ENCODE results near the gene DAAM1.

Gene DAAM1

DNA sequence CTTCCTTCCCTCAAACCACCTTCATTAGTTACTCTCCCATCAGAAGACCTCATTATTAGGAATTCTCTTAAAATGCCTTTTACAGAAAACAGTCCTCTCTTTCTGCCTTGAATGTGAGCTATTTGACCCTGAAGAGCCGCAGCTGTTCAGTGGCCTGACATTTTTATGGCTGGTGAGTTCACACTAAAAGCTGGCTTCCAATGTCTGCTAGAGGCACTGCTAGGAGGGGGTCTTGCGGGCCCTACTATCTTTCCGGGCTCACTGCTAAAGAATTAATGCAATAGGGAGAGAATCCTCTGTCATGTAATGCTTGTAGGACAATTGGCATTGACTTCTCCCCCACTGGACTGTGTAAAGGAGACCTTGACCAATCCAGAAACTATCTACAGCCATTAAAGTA is 189.0 kb downstream of the DAAM1 start:
- H3K4me3 Mint-ChIP-seq: no peak overlapping the region
- H3K27me3 Mint-ChIP-seq: peaks cover 8% of the 10 kb centered on the region
- H3K4me1 Mint-ChIP-seq: no peaks in the 10 kb centered on the region
- no peak overlapping the region for H3K27ac Mint-ChIP-seq
- H3K9me3 Mint-ChIP-seq: no peaks in the 10 kb centered on the region
- peaks cover 2% of the 10 kb centered on the region for H3K36me3 Mint-ChIP-seq

DNA sequence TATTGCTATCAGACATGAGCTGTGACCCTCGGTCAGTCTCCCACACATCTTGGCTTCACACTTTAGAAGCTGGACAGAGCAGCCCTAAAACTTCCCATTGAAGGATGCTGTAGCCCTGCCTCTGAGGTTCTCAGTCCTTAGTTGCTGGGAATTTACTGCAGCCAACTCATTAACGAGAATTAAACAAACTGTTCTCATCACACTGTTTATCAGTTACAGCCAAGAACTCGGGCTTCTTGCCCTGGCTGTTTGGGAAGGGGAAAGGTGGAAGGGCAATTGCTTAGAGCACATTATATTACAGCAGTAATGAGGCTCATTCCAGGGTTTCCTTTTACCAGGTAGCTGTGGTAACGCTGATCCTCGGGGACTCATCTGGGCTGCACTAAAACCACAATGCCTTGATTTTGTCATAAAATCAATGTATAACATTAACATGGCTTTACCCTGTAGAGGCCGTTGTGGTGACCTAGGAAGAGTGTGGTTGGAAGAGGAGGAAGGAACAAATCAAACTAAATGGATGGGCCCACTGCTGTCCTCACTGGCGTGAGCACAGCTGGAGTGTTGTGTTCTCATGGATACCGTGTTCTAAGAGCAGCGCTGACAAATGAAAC is 189.6 kb downstream of the DAAM1 start:
- peaks cover 2% of the 10 kb centered on the region for H3K36me3 Mint-ChIP-seq
- H3K9me3 Mint-ChIP-seq: no peaks in the 10 kb centered on the region
- no peaks in the 10 kb centered on the region for H3K4me1 Mint-ChIP-seq
- no peak overlapping the region for H3K27ac Mint-ChIP-seq
- H3K27me3 Mint-ChIP-seq: peaks cover 8% of the 10 kb centered on the region
- H3K4me3 Mint-ChIP-seq: no peak overlapping the region

DNA sequence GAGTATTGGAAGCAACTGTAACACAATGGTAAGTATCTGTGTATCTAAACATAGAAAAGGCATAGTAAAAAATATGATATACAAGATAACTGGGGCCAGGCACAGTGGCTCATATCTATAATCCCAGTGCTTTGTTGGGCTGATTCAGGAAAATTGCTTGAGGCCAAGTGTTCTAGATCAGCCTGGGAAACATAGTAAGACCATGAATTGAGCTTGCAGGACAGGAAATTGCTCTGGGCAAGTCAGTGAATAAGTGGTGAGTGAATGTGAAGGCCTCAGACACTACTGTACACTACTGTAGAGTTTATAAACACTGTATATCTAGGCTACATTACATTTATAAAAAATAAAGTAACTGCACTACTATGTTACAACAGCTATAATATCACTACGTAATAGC is 201.5 kb downstream of the DAAM1 start:
- no peak overlapping the region for H3K4me3 Mint-ChIP-seq
- no peaks in the 10 kb centered on the region for H3K36me3 Mint-ChIP-seq
- H3K9me3 Mint-ChIP-seq: peaks cover 7% of the 10 kb centered on the region
- H3K27me3 Mint-ChIP-seq: peaks cover 13% of the 10 kb centered on the region
- H3K27ac Mint-ChIP-seq: no peak overlapping the region
- no peaks in the 10 kb centered on the region for H3K4me1 Mint-ChIP-seq

DNA sequence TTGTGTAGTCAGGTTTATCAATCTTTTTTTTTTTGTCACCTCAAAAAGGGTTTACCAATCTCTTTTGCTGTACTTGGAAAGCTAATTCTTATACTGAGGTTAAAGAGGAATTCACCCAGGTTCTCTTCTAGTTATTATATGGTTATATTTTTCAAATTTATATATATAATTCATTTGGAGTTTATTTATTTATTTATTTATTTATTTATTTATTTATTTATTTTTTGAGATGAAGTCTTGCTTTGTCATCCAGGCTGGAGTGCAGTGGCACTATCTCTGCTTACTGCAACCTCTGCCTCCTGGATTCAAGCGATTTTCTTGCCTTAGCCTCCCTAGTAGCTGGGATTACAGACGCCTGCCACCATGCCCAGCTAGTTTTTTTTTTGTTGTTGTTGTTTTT is 202.9 kb downstream of the DAAM1 start:
- Mint-ChIP-seq H3K9me3 (no peaks in the 10 kb centered on the region), H3K4me3 (no peak overlapping the region), H3K27me3 (peaks cover 9% of the 10 kb centered on the region), H3K27ac (no peak overlapping the region), H3K4me1 (no peaks in the 10 kb centered on the region), H3K36me3 (no peaks in the 10 kb centered on the region)

DNA sequence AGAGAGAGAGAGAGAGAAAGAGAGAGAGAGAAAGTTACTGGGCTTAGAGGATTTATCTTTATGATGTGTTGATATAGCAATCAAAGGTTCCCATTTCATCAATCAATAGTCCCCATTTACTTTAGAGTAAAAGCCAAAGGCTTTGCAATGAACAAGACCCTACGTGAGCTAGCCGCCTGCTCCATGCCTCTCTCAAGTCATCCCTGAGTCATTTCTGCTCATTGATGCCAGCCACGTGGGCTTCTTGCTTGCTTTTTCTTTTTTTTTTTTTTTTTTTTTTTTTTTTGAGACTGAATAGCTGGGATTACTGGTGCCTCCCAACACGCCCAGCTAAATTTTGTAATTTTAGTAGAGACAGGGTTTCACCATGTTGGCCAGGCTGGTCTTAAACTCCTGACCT is 205.8 kb downstream of the DAAM1 start:
- Mint-ChIP-seq H3K36me3 (no peaks in the 10 kb centered on the region), H3K4me1 (peaks cover 10% of the 10 kb centered on the region), H3K27me3 (peaks cover 8% of the 10 kb centered on the region), H3K4me3 (no peak overlapping the region), H3K9me3 (no peaks in the 10 kb centered on the region), H3K27ac (no peak overlapping the region)

DNA sequence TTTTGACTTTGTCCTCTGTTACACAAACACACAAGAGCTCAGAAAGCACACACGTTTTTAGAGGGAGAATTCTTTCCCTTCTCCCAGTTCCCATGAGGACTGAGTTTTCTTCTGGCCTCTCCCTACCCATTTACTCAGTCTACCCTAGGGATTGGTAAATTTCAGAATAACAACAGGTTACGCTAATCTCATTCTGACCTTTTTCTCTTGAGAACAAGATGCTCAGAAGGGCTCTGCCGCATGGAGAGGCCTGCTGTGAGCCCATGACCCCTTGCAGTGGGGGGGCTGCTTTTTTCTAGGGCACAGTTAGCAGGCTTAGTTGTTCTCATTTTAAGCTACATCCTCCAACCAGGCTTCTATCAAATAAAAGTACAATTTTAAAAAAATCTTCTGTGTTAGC is 207.2 kb downstream of the DAAM1 start:
- Mint-ChIP-seq H3K4me3 (no peak overlapping the region), H3K27ac (no peak overlapping the region), H3K4me1 (peaks cover 11% of the 10 kb centered on the region), H3K27me3 (peaks cover 8% of the 10 kb centered on the region), H3K36me3 (no peaks in the 10 kb centered on the region), H3K9me3 (no peaks in the 10 kb centered on the region)

DNA sequence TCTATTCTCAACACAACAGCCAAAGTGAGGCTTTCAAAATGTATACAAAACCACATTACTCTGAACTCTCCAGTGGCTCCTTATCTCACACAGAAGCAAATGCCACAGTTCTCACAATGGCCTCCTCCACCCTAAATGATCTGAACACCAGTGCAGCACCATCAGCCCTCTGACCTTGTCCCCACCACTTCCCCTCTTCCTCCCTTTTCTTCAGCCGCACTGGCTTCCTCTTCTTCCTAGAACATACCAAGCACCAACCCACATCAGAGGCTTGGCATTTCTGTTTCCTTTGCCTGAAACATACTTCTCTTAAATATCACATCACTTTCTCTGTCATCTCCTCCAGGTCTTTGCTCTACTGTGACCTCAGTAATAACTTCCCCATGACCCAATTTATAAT is 210.4 kb downstream of the DAAM1 start:
- Mint-ChIP-seq H3K27ac (no peak overlapping the region), H3K9me3 (no peaks in the 10 kb centered on the region), H3K4me1 (peaks cover 11% of the 10 kb centered on the region), H3K4me3 (no peak overlapping the region), H3K27me3 (peaks cover 6% of the 10 kb centered on the region), H3K36me3 (no peaks in the 10 kb centered on the region)

DNA sequence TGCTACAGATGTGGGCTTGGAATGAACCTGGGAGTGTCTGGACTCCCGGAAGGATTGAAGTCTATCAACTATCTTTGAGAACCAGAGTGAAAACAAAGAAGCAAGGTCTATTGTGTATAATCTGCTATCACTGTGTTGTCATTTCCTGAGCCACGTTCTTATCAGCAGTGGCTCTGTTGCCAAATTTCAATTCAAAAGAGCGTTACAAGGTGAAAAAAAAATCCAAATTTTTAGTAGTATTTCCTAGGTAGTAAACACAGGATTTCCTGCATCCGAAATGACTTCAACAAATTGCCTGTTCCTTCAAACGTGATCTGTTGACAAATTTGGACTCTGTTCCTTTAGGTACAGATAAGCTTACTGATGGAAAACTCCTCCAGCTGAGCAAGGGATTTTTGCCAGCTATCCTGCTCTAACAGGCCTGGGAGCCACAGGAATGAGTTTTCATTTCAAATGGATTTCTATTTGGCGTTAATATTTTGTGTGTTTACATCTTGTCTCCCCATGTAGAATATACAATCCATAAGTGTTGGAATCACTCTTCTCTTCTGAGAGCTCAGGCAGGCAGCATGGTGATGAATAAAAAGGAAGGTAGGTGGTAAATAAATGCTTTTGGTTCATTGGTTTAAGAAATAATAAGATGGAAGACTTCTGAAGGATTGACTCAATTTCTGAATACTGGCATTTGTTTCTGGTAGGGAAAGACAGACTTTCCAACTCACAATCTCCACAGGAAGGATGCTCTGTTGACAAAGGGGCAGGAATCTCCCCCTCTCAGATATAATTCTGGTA is 218.2 kb downstream of the DAAM1 start:
- H3K36me3 Mint-ChIP-seq: peaks cover 5% of the 10 kb centered on the region
- H3K4me3 Mint-ChIP-seq: no peak overlapping the region
- H3K9me3 Mint-ChIP-seq: peaks cover 19% of the 10 kb centered on the region
- H3K4me1 Mint-ChIP-seq: no peaks in the 10 kb centered on the region
- peaks cover 16% of the 10 kb centered on the region for H3K27me3 Mint-ChIP-seq
- H3K27ac Mint-ChIP-seq: no peak overlapping the region

DNA sequence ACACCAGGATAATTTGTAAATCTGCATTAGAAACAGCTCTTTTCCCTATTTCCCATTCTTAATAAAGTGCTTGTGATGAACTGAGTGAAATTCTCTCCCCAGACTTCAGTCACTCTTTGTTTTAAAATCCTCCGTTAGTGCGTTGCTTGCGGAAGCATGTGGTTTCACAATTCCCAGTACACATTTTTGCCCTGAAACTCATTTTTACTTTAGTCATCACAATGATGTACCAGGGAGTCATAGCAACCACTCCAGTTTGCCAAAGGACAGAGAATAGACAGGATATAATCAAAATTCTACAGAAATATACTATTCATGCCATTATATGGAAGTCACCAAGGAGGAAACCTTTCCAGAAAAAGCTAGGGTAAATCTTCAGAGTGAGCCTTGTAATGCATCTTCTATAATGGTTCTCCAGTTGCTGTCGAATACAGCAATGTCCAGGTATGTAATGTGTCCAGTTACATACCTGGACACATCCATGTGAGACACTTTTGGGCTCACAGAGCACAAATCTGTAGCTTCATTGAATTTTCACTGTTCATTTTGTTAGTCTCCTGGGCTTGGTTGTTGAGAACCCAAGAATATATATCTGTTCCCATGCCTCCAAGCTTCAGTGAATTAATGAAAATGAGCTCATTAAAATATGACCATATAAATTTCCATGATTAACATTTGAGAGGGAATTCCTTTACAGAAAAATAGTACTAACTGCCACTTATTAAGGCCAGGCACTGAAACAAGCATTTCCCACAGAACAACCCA is 219.0 kb downstream of the DAAM1 start:
- Mint-ChIP-seq H3K4me3 (no peak overlapping the region), H3K27ac (no peak overlapping the region), H3K36me3 (peaks cover 5% of the 10 kb centered on the region), H3K27me3 (peaks cover 16% of the 10 kb centered on the region), H3K9me3 (peaks cover 19% of the 10 kb centered on the region), H3K4me1 (no peaks in the 10 kb centered on the region)

DNA sequence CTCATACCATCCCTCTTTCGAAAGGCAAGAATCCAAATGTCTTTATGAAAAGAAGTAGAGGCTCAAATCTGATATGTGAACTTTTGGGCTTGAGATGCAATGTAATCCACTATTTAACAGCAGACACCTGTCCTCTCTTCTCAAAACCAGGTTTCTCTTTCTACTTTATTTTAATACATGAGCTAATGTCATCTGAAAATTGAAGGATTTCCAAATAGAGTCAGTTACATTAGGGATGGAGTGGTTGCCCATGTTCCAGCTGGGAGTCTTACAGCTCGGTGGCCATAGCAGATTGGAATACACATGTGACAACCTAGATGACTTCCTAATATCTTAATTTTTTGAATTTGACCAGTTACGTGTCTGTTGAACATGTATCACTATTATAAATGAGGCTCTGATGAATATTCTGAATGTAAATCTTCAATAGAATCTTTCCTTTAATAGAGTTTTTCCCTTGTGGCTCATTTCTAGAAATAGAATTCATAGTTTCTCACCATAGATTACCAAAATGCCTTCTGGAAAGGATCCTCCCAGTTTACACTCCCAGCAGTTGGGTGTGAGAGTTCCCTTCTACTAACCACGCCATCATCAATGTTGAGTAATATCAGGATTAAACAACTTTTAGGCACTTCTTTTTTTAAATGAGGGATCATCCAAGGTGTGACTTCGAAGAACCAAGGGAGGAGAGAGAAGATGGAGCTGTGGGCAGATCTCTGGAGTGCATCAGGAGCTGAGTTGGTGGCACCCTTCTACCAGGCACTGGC is 227.6 kb downstream of the DAAM1 start:
- Mint-ChIP-seq H3K27ac (no peak overlapping the region), H3K4me3 (no peak overlapping the region), H3K36me3 (no peaks in the 10 kb centered on the region), H3K4me1 (no peaks in the 10 kb centered on the region), H3K9me3 (no peaks in the 10 kb centered on the region), H3K27me3 (no peaks in the 10 kb centered on the region)

DNA sequence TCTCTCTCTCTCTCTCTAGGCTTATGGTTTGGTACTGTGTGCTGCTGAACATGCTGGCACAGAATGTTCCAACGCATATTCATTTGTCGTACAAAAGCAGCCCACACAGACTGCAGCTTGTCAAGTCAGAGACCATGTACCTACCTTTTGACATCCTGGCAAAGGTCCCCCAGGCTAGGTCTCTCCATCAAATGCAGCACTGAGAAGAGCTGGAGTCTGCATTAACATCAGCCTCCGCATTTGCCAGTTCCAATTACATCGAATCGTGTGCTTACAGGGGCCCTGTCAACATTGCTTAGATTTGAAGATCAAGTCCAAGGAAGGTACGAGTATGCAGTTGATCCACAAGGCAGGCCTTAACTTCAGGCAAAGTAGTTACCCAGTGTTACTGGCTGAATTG is 228.8 kb downstream of the DAAM1 start:
- H3K36me3 Mint-ChIP-seq: no peaks in the 10 kb centered on the region
- H3K9me3 Mint-ChIP-seq: no peaks in the 10 kb centered on the region
- no peak overlapping the region for H3K4me3 Mint-ChIP-seq
- no peak overlapping the region for H3K27ac Mint-ChIP-seq
- no peaks in the 10 kb centered on the region for H3K27me3 Mint-ChIP-seq
- no peaks in the 10 kb centered on the region for H3K4me1 Mint-ChIP-seq

DNA sequence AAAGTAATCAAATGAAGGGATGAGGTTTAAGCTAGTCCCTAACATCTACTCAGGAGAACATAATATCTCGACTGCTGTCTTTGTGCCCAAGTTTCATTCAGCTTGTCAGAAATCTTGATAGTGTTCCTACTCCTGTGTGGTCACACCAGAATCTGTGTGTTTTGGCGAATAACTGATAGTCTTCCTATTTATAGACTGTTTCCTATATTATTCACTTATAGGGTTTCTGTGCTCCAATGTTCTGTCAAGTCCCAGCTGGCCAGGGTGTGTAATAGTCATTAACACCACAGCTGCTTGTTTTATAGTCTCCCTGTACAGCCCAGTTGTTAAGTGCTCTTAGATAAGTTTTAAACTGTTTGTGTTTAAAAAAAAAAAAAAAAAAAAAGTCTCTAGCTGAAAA is 230.8 kb downstream of the DAAM1 start:
- no peaks in the 10 kb centered on the region for H3K27me3 Mint-ChIP-seq
- no peaks in the 10 kb centered on the region for H3K36me3 Mint-ChIP-seq
- no peak overlapping the region for H3K4me3 Mint-ChIP-seq
- H3K27ac Mint-ChIP-seq: no peak overlapping the region
- H3K4me1 Mint-ChIP-seq: no peaks in the 10 kb centered on the region
- no peaks in the 10 kb centered on the region for H3K9me3 Mint-ChIP-seq

Data from activated naive CD4-positive, alpha-beta T cell treated with anti-CD3 and anti-CD28 coated beads, Interleukin-2, amount 50 U/mL, for 24 hours (primary cell).